Fibroblast of villous mesenchyme (primary cell): Measurements from ENCODE around the gene GDF9. TPM values are rescaled to one million over a fixed set of nuclear protein-coding genes. Genes with fewer than 3 reads are reported as not detected.
A peak's percentile ranks its signal among the peaks of the same experiment; 100 is the strongest.

Source experiments
- DNase-seq: peaks from one replicate; pipeline ENCODE4 v3.0.0-alpha.2; 2010; ENCODE audit warnings: low read depth
- H3K4me3 ChIP-seq: 2 replicates; pipeline ENCODE4 v1.5.1; 2011; ENCODE audit warnings: low read depth, mild to moderate bottlenecking, low read length
- total RNA-seq: library from RNA; depleted of rRNA; stranded (reverse); fragments of >200 nt; gene quantifications from 2 replicates; pipeline ENCODE4 v1.2.3, GENCODE V29; 2012
- TF ChIP-seq, protein P1 (sequence below): IDR thresholded peaks from 2 replicates; pipeline ENCODE4 v1.5.1; 2012; ENCODE audit warnings: low read depth, mild to moderate bottlenecking, low read length; ENCODE audit not compliant: insufficient read depth

The GDF9 gene
- total RNA-seq, 1 donor: not detected

DNA sequence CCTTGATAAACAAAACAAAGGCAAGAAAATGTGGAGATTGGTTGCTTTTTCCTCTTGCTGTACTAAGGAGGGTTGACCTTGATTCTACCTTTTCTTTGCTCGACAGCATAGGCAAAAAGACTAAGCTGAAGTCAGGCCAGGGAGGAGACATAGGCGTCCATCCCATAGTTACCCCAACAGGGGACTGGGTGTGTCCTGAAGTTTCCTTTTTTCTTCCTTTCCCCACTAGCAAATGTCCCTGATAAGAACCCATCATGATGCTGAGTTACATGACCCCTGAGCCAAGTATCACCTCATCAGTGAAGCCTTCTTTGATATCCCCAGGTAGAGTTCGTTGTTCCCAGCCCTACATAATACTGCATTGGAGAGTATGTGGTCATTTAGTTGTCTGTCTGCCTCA lies 26.0 kb downstream of the GDF9 start:
- DNase-seq: no peak
- H3K4me3 ChIP-seq: no peak overlapping the region
- TF ChIP-seq, protein P1, sequence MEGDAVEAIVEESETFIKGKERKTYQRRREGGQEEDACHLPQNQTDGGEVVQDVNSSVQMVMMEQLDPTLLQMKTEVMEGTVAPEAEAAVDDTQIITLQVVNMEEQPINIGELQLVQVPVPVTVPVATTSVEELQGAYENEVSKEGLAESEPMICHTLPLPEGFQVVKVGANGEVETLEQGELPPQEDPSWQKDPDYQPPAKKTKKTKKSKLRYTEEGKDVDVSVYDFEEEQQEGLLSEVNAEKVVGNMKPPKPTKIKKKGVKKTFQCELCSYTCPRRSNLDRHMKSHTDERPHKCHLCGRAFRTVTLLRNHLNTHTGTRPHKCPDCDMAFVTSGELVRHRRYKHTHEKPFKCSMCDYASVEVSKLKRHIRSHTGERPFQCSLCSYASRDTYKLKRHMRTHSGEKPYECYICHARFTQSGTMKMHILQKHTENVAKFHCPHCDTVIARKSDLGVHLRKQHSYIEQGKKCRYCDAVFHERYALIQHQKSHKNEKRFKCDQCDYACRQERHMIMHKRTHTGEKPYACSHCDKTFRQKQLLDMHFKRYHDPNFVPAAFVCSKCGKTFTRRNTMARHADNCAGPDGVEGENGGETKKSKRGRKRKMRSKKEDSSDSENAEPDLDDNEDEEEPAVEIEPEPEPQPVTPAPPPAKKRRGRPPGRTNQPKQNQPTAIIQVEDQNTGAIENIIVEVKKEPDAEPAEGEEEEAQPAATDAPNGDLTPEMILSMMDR: no peak

DNA sequence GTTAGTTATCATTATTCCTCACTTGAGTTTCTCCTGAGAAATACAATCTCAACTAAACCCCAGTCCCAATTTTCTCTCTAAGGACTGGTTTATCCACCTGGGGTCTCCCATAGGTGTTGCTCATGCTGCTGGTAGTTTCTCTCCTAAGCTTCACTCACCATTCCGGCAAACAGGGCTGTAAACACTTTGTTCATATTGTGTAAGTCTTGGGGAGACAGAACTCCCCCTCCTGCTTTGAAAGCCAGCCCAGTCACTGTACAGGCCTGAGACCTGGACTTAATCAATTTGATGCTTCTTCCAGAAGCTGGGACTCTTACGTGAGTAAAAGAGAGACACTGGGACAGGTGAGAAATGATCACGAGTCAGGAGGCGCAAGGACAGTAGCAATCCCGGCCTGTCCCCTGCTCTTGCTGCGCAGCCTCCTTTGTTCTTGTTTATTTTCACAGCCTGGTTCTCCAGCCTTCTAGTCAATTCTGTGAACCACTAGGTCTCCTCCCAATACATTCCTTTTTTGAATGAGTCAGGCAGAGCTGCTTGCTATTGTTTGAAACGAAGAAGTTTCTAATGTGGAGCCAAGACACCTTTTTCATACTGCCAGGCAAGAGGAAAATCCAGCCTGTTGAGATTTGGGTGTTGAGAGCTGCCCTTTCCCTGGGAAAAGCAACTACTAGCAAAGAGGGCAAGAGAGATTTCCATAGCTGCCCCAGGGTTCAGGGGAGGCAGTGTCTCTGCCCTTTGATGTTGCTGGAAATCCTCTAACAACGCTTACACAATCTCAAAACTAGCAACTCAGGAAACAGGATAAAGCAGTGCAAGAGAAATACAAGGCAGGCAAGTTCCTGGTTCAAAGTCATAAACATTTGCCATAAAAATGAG lies 26.6 kb downstream of the GDF9 start:
- peak; percentile 77 for DNase-seq
- TF ChIP-seq, protein P1: no peak
- H3K4me3 ChIP-seq: no peak overlapping the region

DNA sequence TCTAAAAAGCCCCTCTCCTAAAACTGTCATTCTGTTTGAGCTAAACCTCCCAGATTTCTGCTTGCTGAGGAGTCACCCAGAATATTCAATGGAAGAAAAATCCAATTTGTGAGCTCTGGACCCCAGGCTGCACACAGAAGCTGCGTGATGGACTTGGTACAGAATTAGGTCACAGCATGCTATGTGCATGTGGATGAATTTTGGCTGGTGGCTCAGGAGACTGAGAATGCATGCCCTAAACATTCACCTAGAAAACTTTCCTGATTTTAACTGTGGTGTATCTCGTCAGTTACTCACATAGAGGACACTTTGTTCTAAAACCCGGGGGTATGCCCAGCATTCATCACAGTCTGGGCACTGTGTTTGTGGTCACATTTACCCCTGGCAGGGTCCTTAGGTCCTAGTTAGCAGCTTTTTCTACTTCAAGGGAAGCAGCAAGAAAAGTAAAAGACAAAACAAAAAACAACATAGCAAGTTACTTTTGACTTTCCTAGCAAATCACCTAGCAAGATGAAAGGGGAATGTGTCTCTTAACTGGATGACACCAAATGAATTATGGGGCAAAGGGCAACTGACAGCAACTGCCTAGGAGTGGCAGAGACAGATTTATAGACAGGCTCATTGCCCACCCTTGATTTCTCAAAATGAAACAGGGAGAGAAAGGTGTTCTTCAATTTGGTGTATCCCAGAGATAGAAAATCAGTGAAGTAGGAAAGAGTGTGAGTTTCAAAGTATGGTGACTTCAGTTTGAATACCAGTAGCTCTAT lies 27.6 kb downstream of the GDF9 start:
- no peak for DNase-seq
- TF ChIP-seq, protein P1: no peak
- no peak overlapping the region for H3K4me3 ChIP-seq

GRCh38 chr5:132837868-132838267 lies 28.4 kb downstream of the GDF9 start:
- DNase-seq: no peak
- no peak overlapping the region for H3K4me3 ChIP-seq
- TF ChIP-seq, protein P1: no peak

GRCh38 chr5:132836852-132837251 lies 29.4 kb downstream of the GDF9 start:
- H3K4me3 ChIP-seq: no peak overlapping the region
- DNase-seq: no peak
- TF ChIP-seq, protein P1: no peak

- no peak overlapping the region for H3K4me3 ChIP-seq
- TF ChIP-seq, protein P1: no peak
- DNase-seq: no peak
Observed at GRCh38 chr5:132834057-132834456, 32.2 kb downstream of the GDF9 start.
